GM12891 (cell line): ENCODE results near the gene LDAH.

Experiments
- POLR2A ChIP-seq: IDR thresholded peaks from 2 replicates; pipeline ENCODE4 v1.6.1; 2011; ENCODE audit warnings: low read depth, low read length, control low read depth
- POLR2AphosphoS5 ChIP-seq: IDR thresholded peaks from 2 replicates; pipeline ENCODE4 v1.6.1; 2011; ENCODE audit warnings: low read depth, low read length, control low read depth
- POU2F2 ChIP-seq: IDR thresholded peaks from 2 replicates; pipeline ENCODE4 v1.6.1; 2011; ENCODE audit warnings: low read depth, mild to moderate bottlenecking, control low read depth, low read length, moderate library complexity

DNA sequence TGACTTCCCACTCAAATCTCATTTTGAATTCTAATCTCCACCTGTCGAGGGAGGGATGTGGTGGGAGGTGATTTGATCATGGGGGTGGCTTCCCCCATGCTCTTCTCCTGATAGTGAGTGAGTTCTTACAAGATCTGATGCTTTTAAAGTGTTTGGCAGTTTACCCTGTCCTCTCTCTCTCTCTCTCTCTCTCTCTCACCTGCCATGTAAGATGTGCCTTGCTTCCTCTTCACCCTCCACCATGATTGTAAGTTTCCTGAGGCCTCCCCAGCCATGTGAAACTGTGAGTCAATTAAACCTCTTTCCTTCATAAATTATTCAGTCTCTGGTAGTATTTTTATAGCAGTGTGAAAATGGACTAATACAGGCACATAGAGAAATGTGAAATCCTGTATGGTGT is 7.0 kb upstream of the LDAH start:
- TF ChIP-seq POU2F2 (no peak), POLR2AphosphoS5 (no peak), POLR2A (no peak)
